Endothelial cell (in vitro differentiated cells): ENCODE measurements around the gene SAMD9L. TPM values are rescaled to one million over a fixed set of nuclear protein-coding genes. Genes with fewer than 3 reads are reported as not detected.

Experiments
- DNase-seq: peaks from one replicate; pipeline ENCODE4 v3.0.0; 2021; ENCODE audit warnings: low spot score
- H3K27ac Mint-ChIP-seq: one replicate; pipeline ENCODE4 v1.8.0; 2021; ENCODE audit warnings: mixed read lengths, inconsistent platforms; ENCODE audit not compliant: unreplicated experiment
- H3K27me3 Mint-ChIP-seq: one replicate; pipeline ENCODE4 v1.8.0; 2021; ENCODE audit warnings: mild to moderate bottlenecking, moderate library complexity, mixed read lengths, inconsistent platforms; ENCODE audit not compliant: unreplicated experiment
- H3K36me3 Mint-ChIP-seq: one replicate; pipeline ENCODE4 v1.8.0; 2021; ENCODE audit warnings: mild to moderate bottlenecking, low read depth, mixed read lengths, inconsistent platforms; ENCODE audit not compliant: unreplicated experiment
- H3K4me1 Mint-ChIP-seq: one replicate; pipeline ENCODE4 v1.8.0; 2021; ENCODE audit warnings: mild to moderate bottlenecking, mixed read lengths, inconsistent platforms; ENCODE audit not compliant: unreplicated experiment
- H3K4me3 Mint-ChIP-seq: one replicate; pipeline ENCODE4 v1.8.0; 2021; ENCODE audit warnings: mild to moderate bottlenecking, mixed read lengths, inconsistent platforms; ENCODE audit not compliant: unreplicated experiment
- H3K9me3 Mint-ChIP-seq: one replicate; pipeline ENCODE4 v1.8.0; 2021; ENCODE audit warnings: mixed read lengths, inconsistent platforms; ENCODE audit not compliant: unreplicated experiment
- CTCF ChIP-seq: fragments of 200-600 bp; sonication (generic); IDR thresholded peaks from one replicate; pipeline ENCODE4 v1.5.0; 2021; ENCODE audit warnings: antibody characterized with exemption; ENCODE audit not compliant: unreplicated experiment
- total RNA-seq: library from RNA; stranded (reverse); fragmentation: NEBNext Ultra II Directional; extraction: Animal tissue kit (Norgen Biotek cat#: 25700); gene quantifications from one replicate; pipeline ENCODE4 v1.2.1, GENCODE V29; 2021; ENCODE audit not compliant: unreplicated experiment

Gene SAMD9L
- total RNA-seq, 1 donor from 2014 or later: 0.10 TPM

- Mint-ChIP-seq H3K9me3 (no peaks in the 10 kb centered on the region), H3K27me3 (peaks cover 2% of the 10 kb centered on the region), H3K4me3 (no peak overlapping the region), H3K27ac (no peak overlapping the region), H3K4me1 (no peaks in the 10 kb centered on the region), H3K36me3 (no peaks in the 10 kb centered on the region)
- TF ChIP-seq CTCF: no peak
- DNase-seq: no peak
Observed at GRCh38 chr7:93160410-93160809, 12.2 kb upstream of the SAMD9L start.

GRCh38 chr7:93159490-93159889, 11.3 kb upstream of the SAMD9L start:
- DNase-seq: no peak
- Mint-ChIP-seq H3K4me3 (no peak overlapping the region), H3K36me3 (no peaks in the 10 kb centered on the region), H3K9me3 (no peaks in the 10 kb centered on the region), H3K27ac (no peak overlapping the region), H3K27me3 (peaks cover 2% of the 10 kb centered on the region), H3K4me1 (no peaks in the 10 kb centered on the region)
- no peak for TF ChIP-seq CTCF

- H3K36me3 Mint-ChIP-seq: no peaks in the 10 kb centered on the region
- DNase-seq: no peak
- no peaks in the 10 kb centered on the region for H3K27me3 Mint-ChIP-seq
Observed at GRCh38 chr7:93156884-93157283, 8.7 kb upstream of the SAMD9L start.

GRCh38 chr7:93150200-93150835, 2.1 kb upstream of the SAMD9L start:
- no peaks in the 10 kb centered on the region for H3K36me3 Mint-ChIP-seq
- no peaks in the 10 kb centered on the region for H3K9me3 Mint-ChIP-seq
- no peaks in the 10 kb centered on the region for H3K27me3 Mint-ChIP-seq

More at GRCh38 chr7:93156884-93157283, 8.7 kb upstream of the SAMD9L start:
- no peak overlapping the region for H3K27ac Mint-ChIP-seq
- no peak for TF ChIP-seq CTCF
- no peaks in the 10 kb centered on the region for H3K9me3 Mint-ChIP-seq
- H3K4me1 Mint-ChIP-seq: no peaks in the 10 kb centered on the region
- no peak overlapping the region for H3K4me3 Mint-ChIP-seq

More at GRCh38 chr7:93150200-93150835, 2.1 kb upstream of the SAMD9L start:
- Mint-ChIP-seq H3K4me1 (peaks cover 9% of the 10 kb centered on the region), H3K4me3 (no peak overlapping the region), H3K27ac (no peak overlapping the region)
- DNase-seq: no peak
- TF ChIP-seq CTCF: no peak
